Activated CD4-positive, alpha-beta T cell treated with anti-CD3 and anti-CD28 coated beads, Interleukin-2, Interleukin-4, amounts not matched to agents 100 ng/mL and 50 ng/mL, durations not matched to agents 16 hours and 8 hours (primary cell): ENCODE measurements around the gene DNAJC17.

Source experiments
- DNase-seq: peaks from one replicate; pipeline ENCODE4 v3.0.0-alpha.2; 2020; ENCODE audit warnings: low spot score

The DNAJC17 gene

GRCh38 chr15:40830884-40831283, 23.6 kb upstream of the DNAJC17 start:
- no peak for DNase-seq

- DNase-seq: no peak
These were observed 21.8 kb upstream of the DNAJC17 start for GRCh38 chr15:40829115-40829514.

GRCh38 chr15:40828447-40829036, 21.3 kb upstream of the DNAJC17 start, which contains the start of gene PPP1R14D:
PPP1R14D (minus strand) TSS chr15:40828708; CDS start chr15:40828641, 67 bp downstream.
- DNase-seq: no peak

DNA sequence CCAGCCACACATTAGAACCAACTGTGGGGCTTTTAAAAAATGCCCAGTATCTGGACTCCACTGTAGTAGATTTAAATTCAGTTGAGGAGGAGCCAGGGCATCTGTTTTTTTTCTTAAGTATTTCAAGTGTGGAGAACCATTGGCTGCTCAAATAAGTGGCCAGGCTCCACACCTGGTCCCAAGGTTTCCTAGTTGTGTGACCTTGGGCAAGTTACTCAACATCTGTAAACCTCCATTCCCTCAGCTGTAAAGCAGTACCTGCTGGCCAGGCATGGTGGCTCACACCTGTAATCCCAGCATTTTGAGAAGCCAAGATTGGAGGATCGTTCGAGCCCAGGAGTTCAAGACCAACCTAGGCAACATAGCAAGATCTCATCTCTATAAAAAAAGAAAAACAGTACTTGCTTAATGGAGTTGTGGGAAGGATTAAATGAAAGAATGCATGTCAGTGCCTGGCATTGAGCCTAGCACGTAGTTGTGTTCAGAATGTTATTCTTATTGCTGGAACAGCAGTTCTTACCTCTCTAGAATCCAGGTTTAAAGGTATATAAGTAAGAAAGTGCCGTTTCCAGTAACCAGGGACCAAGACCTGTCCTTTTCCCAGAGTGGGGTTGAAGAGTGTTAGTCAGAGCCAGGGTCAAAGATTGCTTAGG, 19.3 kb upstream of the DNAJC17 start:
- no peak for DNase-seq

DNA sequence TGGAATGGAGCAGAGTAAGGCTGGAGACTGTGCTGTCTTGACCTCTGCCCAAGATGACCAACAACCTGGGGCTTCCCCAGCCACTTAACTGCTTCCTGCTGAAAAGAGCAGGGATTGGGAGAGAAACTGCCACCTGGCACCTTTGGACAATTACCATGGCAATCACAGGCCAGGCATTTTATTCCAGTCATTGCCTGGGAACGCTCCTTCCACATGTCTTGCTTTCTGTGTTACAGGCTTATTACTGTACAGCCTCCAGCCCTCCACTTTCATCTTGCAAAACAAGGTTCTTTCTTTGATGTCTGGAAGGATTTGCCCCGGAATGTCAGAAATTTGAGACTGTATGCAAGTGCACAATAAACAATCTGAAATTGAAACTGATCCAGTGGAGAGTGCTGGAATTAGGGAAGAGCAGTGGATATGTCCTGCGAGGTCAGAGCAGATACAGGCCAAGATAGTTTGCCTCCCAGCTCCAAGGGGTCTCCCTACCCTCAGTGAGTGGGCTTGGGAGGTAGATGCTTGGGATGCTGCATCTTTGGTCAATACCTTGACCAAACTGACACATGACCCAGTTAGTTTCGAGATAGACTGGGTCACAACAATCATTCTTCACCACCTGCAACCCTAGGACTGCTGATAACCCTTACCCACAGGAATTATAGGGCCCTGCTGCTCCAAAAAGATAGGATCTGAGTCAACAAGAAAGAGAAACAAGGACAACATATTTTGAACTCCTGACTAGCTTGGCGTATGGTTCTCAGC, 18.6 kb upstream of the DNAJC17 start:
- DNase-seq: no peak

DNA sequence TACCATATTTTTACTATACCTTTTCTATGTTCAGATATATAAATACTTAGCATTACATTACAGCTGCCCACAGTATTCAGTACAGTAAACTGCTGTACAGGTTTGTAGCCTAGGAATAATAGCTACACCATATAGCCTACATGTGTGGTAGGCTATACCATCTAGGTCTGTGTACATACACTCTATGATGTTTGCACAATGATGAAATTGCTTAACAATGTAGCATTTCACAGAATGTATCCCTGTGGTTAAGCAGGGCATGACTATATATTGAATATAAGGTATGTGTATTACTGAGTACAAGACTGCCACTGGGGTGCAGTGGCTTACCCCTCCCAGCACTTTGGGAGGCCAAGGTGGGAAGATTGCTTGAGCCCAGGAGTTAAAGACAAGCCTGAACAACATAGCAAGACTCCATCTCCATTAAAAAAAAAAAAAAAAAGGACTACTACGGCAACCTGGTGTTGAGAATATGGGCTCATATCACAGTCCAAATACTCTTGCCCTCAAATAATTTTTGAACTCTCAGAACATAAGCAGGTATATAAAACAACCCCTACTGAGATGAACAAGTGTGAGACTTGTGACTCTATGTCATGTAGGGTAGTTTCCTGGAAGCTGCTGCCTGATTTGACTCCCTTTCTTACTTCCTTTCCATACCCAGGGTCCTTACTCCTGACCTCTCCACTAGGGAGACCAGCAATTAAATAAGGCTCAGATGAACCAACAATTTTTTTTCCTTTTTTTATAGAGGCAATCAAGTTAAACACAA, 16.5 kb upstream of the DNAJC17 start:
- DNase-seq: peak; percentile 23

- DNase-seq: no peak
These were observed 13.9 kb upstream of the DNAJC17 start for GRCh38 chr15:40821195-40821594.

DNA sequence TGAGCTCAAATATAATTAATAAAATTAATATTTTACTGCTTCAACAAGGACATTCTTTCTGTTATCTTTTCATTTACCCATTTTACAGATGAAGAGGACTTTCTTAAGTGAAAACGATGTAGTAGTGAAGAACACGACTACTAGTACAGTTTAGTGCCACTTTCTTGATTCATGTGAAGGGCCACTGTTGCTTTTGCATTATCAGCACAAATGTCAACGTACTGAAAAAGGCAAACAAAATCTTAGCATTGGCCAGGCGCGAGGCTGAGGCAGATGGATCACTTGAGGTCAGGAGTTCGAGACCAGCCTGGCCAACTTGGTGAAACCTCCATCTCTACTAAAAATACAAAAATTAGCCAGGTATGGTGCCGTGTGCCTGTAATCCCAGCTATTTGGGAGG, 11.8 kb upstream of the DNAJC17 start:
- no peak for DNase-seq

- no peak for DNase-seq
These were observed 7.9 kb upstream of the DNAJC17 start for GRCh38 chr15:40815042-40815698.

GRCh38 chr15:40812721-40813425, 5.6 kb upstream of the DNAJC17 start:
- DNase-seq: no peak

DNA sequence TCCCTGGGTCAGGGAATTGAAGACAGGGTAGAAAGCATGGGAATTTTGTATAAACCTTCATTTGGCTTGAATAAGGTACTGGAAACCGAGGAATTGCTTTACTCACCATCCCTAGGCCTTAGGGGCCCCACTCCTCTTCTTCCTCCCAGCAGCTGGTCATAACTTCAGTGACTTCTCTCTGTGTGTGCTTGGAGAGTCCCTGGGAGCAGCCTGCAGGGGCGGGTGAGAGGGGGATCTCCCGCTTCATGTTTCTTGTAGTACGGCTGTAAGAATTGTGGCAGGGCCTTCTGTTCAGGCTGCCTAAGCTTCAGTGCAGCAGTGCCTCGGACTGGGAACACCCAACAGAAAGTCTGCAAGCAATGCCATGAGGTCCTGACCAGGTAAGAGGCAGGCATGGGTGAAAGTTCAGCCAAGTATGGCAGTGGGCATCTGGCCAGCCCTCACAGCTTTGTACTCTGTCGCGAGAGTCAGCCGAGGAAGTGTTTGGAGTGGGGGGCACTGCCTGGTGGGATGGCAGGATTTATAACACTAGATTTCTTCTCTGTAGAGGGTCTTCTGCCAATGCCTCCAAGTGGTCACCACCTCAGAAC, 1.7 kb upstream of the DNAJC17 start:
- no peak for DNase-seq

DNA sequence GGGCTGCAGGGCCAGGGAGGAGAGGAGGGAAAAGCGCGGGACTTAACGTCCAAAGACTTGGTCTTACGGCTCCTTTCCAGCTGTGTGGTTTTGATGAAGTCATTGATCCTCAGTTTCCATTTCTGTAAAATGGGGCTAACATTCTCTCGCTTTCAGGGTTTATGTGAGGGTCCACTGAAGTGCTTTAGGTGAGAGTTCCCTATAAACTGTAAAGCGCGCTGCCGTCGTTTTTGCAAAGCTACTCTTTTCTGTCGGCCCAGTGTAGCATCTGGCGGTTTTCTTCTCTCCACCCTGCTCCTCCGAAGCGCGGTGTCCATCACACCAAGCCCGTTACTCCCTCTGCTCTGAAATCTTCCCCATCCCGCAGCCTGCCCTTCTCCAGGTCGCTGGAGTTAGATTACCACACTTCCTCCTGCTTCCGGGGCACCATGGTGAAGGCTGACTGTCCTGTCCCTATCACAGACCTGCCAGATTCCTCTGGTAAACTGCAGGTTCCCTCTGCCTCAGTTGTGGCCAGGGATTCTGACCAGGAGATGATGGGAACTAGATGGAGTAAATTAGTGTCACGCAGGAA, 702 bp upstream of the DNAJC17 start:
- no peak for DNase-seq

- DNase-seq: no peak
These were observed 623 bp downstream of the DNAJC17 start for GRCh38 chr15:40806672-40807027.

DNA sequence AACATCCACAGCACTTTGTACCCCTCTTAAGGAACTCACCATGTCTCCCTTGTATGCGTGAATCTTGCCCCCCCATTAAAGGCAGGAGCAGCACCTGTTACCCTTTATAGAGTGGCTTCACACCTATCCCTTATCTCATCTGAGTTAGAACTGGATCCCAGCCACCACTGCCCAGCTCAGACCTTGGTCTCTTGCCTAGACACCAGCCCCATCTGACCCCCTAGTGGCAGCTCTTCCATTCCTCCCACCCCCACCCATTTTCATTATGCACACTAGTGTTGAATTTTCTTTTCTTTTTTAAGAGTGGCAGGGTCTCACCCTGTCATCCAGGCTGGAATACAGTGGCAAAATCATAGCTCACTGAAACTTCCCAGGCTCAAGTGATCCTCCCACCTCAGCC, 3.6 kb downstream of the DNAJC17 start:
- no peak for DNase-seq

DNA sequence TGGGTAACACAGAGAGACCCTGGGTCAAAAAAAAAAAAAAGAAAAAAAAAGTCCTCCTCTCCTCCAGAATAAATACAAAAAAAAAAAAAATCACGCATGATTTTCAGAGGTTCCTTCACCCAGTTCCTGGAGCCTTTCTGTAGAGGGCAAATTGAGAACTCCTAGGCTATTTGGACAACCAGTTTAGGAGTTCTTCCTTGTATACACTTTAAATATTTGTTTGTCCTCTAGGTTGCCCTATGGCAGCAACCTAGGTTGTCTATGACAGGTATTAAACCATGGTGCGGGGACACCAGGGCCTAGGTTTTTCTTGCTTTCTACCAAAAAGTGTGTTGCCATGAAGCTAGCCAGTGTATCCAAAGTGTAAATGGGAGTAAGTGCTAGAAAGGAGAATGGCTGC, 4.2 kb downstream of the DNAJC17 start:
- no peak for DNase-seq

- no peak for DNase-seq
These were observed 7.8 kb downstream of the DNAJC17 start for GRCh38 chr15:40799523-40799922.

- no peak for DNase-seq
These were observed 10.8 kb downstream of the DNAJC17 start for GRCh38 chr15:40796512-40796911.

GRCh38 chr15:40796041-40796440, 11.2 kb downstream of the DNAJC17 start:
- DNase-seq: no peak

DNA sequence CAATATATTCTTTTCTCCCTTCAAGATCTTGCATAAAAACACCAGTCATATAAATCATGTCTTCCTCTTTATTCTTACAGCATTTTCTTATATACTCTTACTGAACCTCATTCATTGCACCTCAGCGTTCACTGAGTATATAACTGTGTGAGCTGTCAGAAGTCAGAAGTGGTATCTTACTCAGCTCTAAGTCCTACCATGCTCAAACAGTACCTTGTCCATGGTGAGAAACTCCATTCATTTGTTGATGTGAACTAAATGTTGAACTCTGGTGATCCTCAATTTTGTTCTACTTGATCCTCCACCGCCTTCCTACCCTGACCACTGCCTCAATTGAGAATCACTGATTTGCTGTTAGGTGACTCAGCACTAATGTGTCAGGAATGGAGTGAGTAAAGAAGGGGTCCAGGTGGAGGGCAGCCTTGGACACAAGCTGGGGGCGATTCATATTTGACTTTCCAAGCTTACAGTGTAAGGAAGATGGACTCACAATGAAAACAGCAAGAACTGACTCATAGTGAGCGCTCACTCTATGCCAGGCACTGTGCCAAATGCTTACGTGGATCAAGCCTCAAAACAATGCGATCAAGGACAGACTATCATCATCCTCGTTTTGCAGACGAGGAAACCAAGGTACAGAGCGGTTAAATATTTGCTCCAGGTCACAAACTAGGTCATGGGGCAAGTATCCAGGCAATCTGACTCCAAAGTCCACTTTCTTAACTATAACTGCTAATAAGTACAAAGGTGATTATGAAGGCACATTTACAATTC, 13.9 kb downstream of the DNAJC17 start:
- DNase-seq: peak; percentile 69

DNA sequence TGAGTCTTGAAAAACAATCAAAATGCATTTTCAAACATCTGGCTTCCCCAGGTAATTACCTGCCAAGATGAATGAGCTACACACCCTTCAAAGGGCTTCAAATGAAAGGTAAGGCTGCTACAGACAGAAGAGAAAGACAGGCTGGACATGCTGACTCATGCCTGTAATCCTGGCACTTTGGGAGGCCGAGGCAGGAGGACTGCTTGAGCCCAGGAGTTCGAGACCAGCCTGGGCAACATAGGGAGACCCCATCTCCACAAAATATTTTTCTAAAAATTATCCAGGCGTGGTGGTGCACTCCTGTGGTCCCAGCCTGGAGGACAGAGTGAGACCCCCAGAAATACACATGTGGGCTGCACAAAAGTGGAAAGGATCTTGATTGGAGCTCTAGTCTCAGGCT, 14.9 kb downstream of the DNAJC17 start:
- no peak for DNase-seq
